Suppressor macrophage (primary cell): ENCODE data around the gene MYG1.
"Not testable (repeated sequence)": the region's sequence is repeated elsewhere in the genome, so short reads cannot be mapped to it uniquely, and the experiment has no call there.

ENCODE experiments used
- DNase-seq, 4 experiments: peaks; one replicate each; pipeline ENCODE4 v3.0.0-alpha.2; 2020 to 2022

The MYG1 gene

GRCh38 chr12:53327435-53328042 is 28.0 kb downstream of the MYG1 start:
- peak; percentile 53 to 66 (median 56) for DNase-seq

- DNase-seq, result no peak
These were observed 28.5 kb downstream of the MYG1 start for GRCh38 chr12:53328043-53328435.

- no peak for DNase-seq
These were observed 31.2 kb downstream of the MYG1 start for GRCh38 chr12:53330671-53331070.

DNA sequence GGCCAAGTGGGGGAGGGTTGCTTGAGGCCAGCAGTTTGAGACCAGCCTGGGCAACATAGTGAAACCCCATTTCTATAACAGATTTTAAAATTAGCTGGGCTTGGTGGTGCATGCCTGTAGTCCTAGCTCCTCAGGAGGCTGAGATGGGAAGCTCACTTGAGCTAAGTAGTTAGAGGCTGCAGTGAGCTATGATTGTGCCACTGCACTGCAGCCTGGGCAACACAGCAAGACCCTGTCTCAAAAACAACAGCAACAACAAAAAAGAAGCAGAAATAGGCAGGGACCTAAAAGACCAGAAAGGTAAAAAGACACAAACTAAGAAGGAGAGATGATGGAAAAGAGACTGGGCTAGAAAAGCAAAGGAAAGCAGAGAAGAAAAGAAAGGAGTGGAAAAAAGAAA is 32.8 kb downstream of the MYG1 start:
- DNase-seq, result not testable (repeated sequence)

DNA sequence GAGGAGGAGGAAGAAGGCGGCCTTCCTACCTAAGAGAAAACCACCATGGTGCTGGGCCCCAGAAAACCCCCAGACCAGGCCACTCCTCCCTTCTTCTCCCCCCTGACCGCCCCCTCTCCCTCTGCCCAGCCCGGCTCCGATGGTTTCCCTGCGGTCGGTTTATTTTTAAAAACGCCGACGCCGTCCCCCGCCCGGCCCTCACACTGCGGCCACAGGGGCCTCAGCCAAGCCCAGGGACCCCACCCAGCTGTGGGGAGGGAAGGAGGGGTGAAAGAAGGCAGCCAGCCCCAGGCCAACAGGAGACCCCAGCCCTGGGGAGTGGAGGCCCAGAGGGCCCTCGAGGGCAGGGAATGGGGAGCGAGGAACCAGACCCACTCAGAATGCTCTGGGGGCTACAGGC is 33.2 kb downstream of the MYG1 start:
- DNase-seq, result no peak

- DNase-seq, result no peak
These were observed 33.8 kb downstream of the MYG1 start for GRCh38 chr12:53333289-53333688.

DNA sequence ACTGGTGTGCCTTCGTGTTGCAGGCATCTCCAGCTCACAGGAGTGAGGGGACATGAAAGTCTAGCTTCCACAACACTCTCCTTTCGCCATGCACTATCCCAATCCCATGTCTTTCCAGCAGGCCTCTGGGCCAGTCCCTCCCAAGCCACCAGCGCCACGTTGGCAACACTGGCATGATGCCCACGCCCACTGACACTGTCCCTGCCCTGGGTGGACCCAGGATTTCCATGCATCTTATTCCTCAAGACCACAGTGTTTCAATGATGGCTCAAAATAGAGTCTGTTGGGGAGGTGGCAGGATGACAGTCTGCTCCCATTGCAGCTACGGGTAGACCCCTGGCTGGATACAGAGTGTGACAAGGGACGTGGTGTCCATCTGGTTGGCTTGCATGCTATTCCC is 34.4 kb downstream of the MYG1 start:
- DNase-seq, result no peak

- no peak for DNase-seq
These were observed 35.3 kb downstream of the MYG1 start for GRCh38 chr12:53334822-53335221.

DNA sequence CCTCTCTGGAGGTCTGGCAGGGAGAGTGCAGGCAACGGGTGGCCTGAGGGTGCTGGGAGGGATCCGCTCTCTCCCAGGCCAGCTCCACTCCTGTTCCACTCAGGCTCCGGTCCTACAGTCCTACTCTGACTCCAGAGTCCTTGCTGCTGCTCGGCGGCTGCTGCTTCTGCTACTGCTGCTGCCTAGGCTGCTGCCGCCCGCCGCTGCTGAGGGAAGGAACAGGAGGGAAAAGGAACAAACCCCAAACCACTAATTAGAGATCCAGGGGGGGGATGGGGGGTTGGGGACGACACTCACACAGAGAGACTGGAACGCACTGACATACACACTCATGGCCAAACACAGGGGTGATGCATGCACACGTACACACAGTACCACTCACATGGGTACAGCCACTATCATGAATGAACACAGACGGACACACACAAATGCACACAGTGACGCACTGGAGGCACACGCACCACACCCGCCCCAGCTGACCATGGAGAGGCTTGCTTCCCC is 36.7 kb downstream of the MYG1 start, which contains the start of gene SP7:
Gene SP7, minus strand, starts transcription at position 174 of the 501 bp plus-strand sequence. CDS start 708 bp downstream, outside the sequence.
- peak; percentile 32 to 67 (median 59) for DNase-seq

GRCh38 chr12:53338017-53338416 is 38.5 kb downstream of the MYG1 start:
- peak in 1 of 4 experiments; percentile 23 for DNase-seq

GRCh38 chr12:53338916-53339315 is 39.4 kb downstream of the MYG1 start:
- DNase-seq, result no peak

GRCh38 chr12:53340398-53340797 is 40.9 kb downstream of the MYG1 start:
- no peak for DNase-seq

GRCh38 chr12:53343449-53343848 is 44.0 kb downstream of the MYG1 start:
- no peak for DNase-seq

- no peak for DNase-seq
These were observed 44.5 kb downstream of the MYG1 start for GRCh38 chr12:53343969-53344368.

DNA sequence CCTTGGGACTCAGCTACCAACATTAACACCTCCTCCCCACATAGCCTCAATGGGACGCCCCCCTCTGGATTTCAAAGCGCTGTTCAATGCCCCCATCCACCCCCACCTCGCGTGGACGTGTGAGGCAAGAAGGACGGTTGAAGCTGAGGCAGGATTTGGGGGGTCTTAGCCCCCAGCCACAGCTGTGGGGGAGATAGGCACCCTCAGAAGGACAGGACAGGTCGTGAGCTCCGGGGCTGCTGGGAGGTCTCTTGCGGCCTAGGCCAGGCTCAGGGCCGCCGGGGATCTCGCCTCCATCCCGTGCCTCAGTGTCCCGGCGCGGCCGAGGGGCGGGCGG is 45.0 kb downstream of the MYG1 start:
- DNase-seq, result no peak

GRCh38 chr12:53344824-53345485 is 45.5 kb downstream of the MYG1 start:
- peak; percentile 69 to 83 (median 77) for DNase-seq

DNA sequence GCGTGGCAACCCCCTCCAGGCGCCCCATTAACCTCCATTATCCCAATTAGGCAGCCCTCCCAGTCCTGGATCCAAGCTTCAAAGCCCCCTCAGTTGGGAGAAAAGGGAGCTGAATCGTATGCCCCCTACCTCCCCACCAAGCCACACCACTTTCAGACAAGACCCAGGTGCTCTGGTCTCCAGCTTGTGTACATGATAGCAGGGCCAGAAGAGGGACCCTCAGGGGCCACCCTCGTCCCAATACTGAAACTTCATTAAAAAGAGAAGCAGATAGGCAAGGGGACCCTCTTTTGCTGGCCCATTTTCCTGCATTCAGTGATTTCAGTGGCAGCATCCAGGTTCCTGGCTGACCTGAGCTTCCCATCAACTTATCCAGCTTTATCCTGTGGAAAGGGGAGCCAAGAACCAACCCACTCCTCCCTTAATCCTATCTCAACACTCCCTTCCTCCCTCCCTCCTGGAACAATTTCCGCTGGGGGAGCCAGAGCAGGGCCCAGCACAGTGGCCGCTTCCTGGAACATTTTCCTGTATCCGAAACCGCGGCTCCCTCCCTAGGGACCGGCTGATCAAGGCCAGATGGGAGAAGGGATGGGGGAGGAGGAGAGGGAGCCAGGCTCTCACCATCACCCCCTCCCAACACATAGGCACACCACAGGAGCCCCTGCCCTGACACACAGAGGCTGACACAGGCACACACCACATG is 46.1 kb downstream of the MYG1 start:
- no peak for DNase-seq

GRCh38 chr12:53346491-53346890 is 47.0 kb downstream of the MYG1 start:
- peak; percentile 42 to 74 (median 66) for DNase-seq

GRCh38 chr12:53347905-53348304 is 48.4 kb downstream of the MYG1 start:
- DNase-seq, result no peak

GRCh38 chr12:53352331-53353256 is 53.1 kb downstream of the MYG1 start:
- DNase-seq, result peak; percentile 89 to 94 (median 92)

DNA sequence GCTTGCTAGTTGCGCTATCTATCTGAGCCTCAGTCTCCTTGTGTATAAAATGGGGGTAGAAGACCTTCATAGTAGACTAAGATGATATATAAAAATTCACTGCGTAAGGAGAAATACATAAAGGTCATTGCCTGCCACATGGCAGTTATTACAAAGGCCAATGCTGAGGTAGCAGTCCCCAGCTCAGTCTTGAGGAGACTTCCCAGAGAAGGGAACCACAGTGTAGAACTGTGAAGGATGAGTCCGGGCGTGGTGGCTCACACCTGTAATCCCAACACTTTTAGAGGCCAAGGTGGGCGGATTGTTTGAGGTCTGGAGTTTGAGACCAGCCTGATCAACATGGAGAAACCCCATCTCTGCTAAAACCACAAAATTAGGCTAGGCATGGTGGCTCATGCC is 53.8 kb downstream of the MYG1 start:
- peak; percentile 24 to 72 (median 59) for DNase-seq

DNA sequence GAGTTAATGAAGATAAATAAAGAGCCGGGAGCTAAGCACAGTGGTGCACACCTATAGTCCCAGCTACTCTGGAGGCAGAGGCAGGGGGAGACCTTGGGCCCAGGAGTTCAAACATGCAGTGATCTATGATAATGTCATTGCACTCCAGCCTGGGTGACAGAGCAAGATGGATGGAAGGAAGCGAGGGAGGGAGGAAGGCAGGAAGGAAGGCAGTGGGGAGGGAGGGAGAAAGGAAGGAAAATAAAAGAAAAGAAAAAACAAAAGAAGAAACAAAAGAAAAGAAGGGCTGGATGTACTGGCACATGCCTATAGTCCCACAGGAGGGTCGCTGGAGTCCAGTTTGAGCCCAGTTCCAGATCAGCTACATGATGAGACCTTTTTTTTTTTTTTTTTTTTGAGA is 55.6 kb downstream of the MYG1 start:
- DNase-seq, result no peak
